Tibial artery (tissue), 4 donors: ENCODE data around the gene MPP4.

Source experiments
- DNase-seq, 2 donors: peaks; one replicate each; pipeline ENCODE4 v3.0.0-alpha.2; 2019
- H3K27ac ChIP-seq, 2 donors: fragments of 200-600 bp; sonication (generic) in 1 of 2; 1 replicate in 1 of 2; 2 replicates in 1 of 2; pipeline ENCODE4 v1.5.1; 2018 to 2019; ENCODE audit warnings: mild to moderate bottlenecking in 1 of 2
- H3K27me3 ChIP-seq, 2 donors: fragments of 200-600 bp; sonication (generic) in 1 of 2; one replicate each; pipeline versions ENCODE4 v1.5.1 to v1.6.0; 2016 to 2019
- H3K36me3 ChIP-seq, 3 donors: fragments of 200-600 bp; sonication (generic) in 2 of 3; one replicate each; pipeline ENCODE4 v1.5.1; 2016 to 2019; ENCODE audit warnings: mild to moderate bottlenecking in 2 of 3
- H3K4me1 ChIP-seq, 4 donors: fragments of 200-600 bp; sonication (generic) in 2 of 4; 1 replicate in 3 of 4; 2 replicates in 1 of 4; pipeline ENCODE4 v1.5.1; 2016 to 2019
- H3K4me3 ChIP-seq, 2 donors: fragments of 200-600 bp; sonication (generic) in 1 of 2; 1 replicate in 1 of 2; 2 replicates in 1 of 2; pipeline ENCODE4 v1.5.1; 2018 to 2019; ENCODE audit warnings: mild to moderate bottlenecking in 2 of 2
- H3K9me3 ChIP-seq, 3 donors: fragments of 200-600 bp; sonication (generic) in 1 of 3; one replicate each; pipeline ENCODE4 v1.5.1; 2016 to 2019
- CTCF ChIP-seq, 2 experiments: fragments of 200-600 bp in 1 of 2; fragments of 450-650 bp in 1 of 2; IDR thresholded peaks; one replicate each; pipeline ENCODE4 v1.5.1; 2017 to 2019; ENCODE audit warnings: antibody characterized with exemption in 2 of 2, mild to moderate bottlenecking in 1 of 2, moderate library complexity in 1 of 2
- intact Hi-C: fragments of 100-400 bp; cut with DNase I; formaldehyde crosslinking; loops from one replicate; pipeline ENCODE4 v1.15.0; 2023; ENCODE audit warnings: low total_unique reads

Gene MPP4

GRCh38 chr2:201642579-201643215, 55.7 kb downstream of the MPP4 start:
- no peaks in the 10 kb centered on the region for H3K9me3 ChIP-seq
- intact Hi-C loops = no loop called here
- H3K27ac ChIP-seq = peak overlapping the region; percentile 98
- peaks cover 0 to 16% (median 7%) of the 10 kb centered on the region in 4 donors for H3K4me1 ChIP-seq
- no peak for TF ChIP-seq CTCF (IDR thresholded peaks at IDR 0.05)
- H3K4me3 ChIP-seq = peak overlapping the region; percentile 82
- H3K27me3 ChIP-seq = no peaks in the 10 kb centered on the region
- H3K36me3 ChIP-seq = peaks cover 0 to 20% (median 11%) of the 10 kb centered on the region in 3 donors
- peak; percentile 77 to 87 for DNase-seq

GRCh38 chr2:201642086-201642578, 56.3 kb downstream of the MPP4 start:
- Histone ChIP-seq H3K36me3 (peaks cover 0 to 25% (median 14%) of the 10 kb centered on the region in 3 donors), H3K9me3 (no peaks in the 10 kb centered on the region), H3K27ac (peak overlapping the region; percentile 98), H3K4me1 (peaks cover 0 to 16% (median 7%) of the 10 kb centered on the region in 4 donors), H3K27me3 (no peaks in the 10 kb centered on the region), H3K4me3 (peak overlapping the region; percentile 82)
- intact Hi-C loops = no loop called here
- peak in 1 of 2 donors; percentile 30 for DNase-seq
- no peak for TF ChIP-seq CTCF (IDR thresholded peaks at IDR 0.05)

- Histone ChIP-seq H3K4me3 (no peak overlapping the region), H3K36me3 (peaks cover 12 to 54% (median 37%) of the 10 kb centered on the region in 3 donors), H3K27me3 (no peaks in the 10 kb centered on the region), H3K27ac (no peak overlapping the region), H3K9me3 (no peaks in the 10 kb centered on the region), H3K4me1 (peaks cover 0 to 13% (median 3%) of the 10 kb centered on the region in 4 donors)
- intact Hi-C loops = no loop called here
- no peak for TF ChIP-seq CTCF (IDR thresholded peaks at IDR 0.05)
- no peak for DNase-seq
Observed at GRCh38 chr2:201639205-201639604, 59.2 kb downstream of the MPP4 start.

- Histone ChIP-seq H3K36me3 (peaks cover 20 to 63% (median 46%) of the 10 kb centered on the region in 3 donors), H3K27ac (no peak overlapping the region), H3K4me1 (peaks cover 0 to 8% (median 2%) of the 10 kb centered on the region in 4 donors), H3K4me3 (no peak overlapping the region), H3K27me3 (no peaks in the 10 kb centered on the region), H3K9me3 (no peaks in the 10 kb centered on the region)
- no peak for DNase-seq
- intact Hi-C loops = no loop called here
- TF ChIP-seq CTCF (IDR thresholded peaks at IDR 0.05) = no peak
Observed at GRCh38 chr2:201638326-201638725, 60.1 kb downstream of the MPP4 start.

- no peak overlapping the region for H3K4me3 ChIP-seq
- intact Hi-C loops = no loop called here
- H3K27me3 ChIP-seq = no peaks in the 10 kb centered on the region
- H3K27ac ChIP-seq = no peak overlapping the region
- H3K4me1 ChIP-seq = no peaks in the 10 kb centered on the region
- DNase-seq = no peak
- peaks cover 48 to 99% (median 90%) of the 10 kb centered on the region in 3 donors for H3K36me3 ChIP-seq
- TF ChIP-seq CTCF (IDR thresholded peaks at IDR 0.05) = no peak
- H3K9me3 ChIP-seq = no peaks in the 10 kb centered on the region
Observed at GRCh38 chr2:201633661-201634249, 64.7 kb downstream of the MPP4 start.
